HG02943 (cell line): Measurements from ENCODE around the gene PLEKHM3.

Source experiments
- ATAC-seq: cut with Tn5 transposase; IDR thresholded peaks from one replicate; pipeline ENCODE4 v1.9.1; 2021; ENCODE audit warnings: mild to moderate bottlenecking, low read depth, moderate library complexity; ENCODE audit not compliant: unreplicated experiment

The PLEKHM3 gene

GRCh38 chr2:207869784-207870778, 155.2 kb downstream of the PLEKHM3 start:
- peak; percentile 55 for ATAC-seq

GRCh38 chr2:207868855-207869596, 156.3 kb downstream of the PLEKHM3 start:
- no peak for ATAC-seq

- ATAC-seq, result no peak
These were observed 157.4 kb downstream of the PLEKHM3 start for GRCh38 chr2:207867905-207868304.

- ATAC-seq, result no peak
These were observed 158.3 kb downstream of the PLEKHM3 start for GRCh38 chr2:207867056-207867455.

- ATAC-seq, result no peak
These were observed 160.1 kb downstream of the PLEKHM3 start for GRCh38 chr2:207865210-207865609.

GRCh38 chr2:207863345-207863744, 162.0 kb downstream of the PLEKHM3 start:
- no peak for ATAC-seq

GRCh38 chr2:207861789-207862188, 163.5 kb downstream of the PLEKHM3 start:
- no peak for ATAC-seq

- ATAC-seq, result no peak
These were observed 164.6 kb downstream of the PLEKHM3 start for GRCh38 chr2:207860685-207861084.

- ATAC-seq, result no peak
These were observed 169.7 kb downstream of the PLEKHM3 start for GRCh38 chr2:207855591-207855990.

- no peak for ATAC-seq
These were observed 170.6 kb downstream of the PLEKHM3 start for GRCh38 chr2:207854484-207855440.

- no peak for ATAC-seq
These were observed 172.5 kb downstream of the PLEKHM3 start for GRCh38 chr2:207852791-207853190.

GRCh38 chr2:207849443-207849842, 175.9 kb downstream of the PLEKHM3 start:
- no peak for ATAC-seq

GRCh38 chr2:207848545-207848928, 176.8 kb downstream of the PLEKHM3 start:
- no peak for ATAC-seq

- ATAC-seq, result no peak
These were observed 177.4 kb downstream of the PLEKHM3 start for GRCh38 chr2:207847807-207848544.

- no peak for ATAC-seq
These were observed 178.1 kb downstream of the PLEKHM3 start for GRCh38 chr2:207847098-207847806.

- no peak for ATAC-seq
These were observed 180.0 kb downstream of the PLEKHM3 start for GRCh38 chr2:207845202-207845864.

GRCh38 chr2:207844648-207845047, 180.7 kb downstream of the PLEKHM3 start:
- ATAC-seq, result no peak

- ATAC-seq, result no peak
These were observed 185.2 kb downstream of the PLEKHM3 start for GRCh38 chr2:207840101-207840500.
